Right lobe of liver (tissue), 4 donors: ENCODE results near the gene SHC3.

Source experiments
- CTCF ChIP-seq, 4 donors: fragments of 200-600 bp in 3 of 4; fragments of 450-650 bp in 1 of 4; IDR thresholded peaks; one replicate each; pipeline versions ENCODE4 v1.5.1 to v1.8.0; 2016 to 2022; ENCODE audit warnings: antibody characterized with exemption in 4 of 4, mild to moderate bottlenecking in 2 of 4
- POLR2A ChIP-seq: fragments of 450-650 bp; IDR thresholded peaks from one replicate; pipeline ENCODE4 v1.6.1; 2017; ENCODE audit warnings: antibody characterized with exemption, mild to moderate bottlenecking
- donor health status: DM: no; HTN: no; CAD: no.
- donor health status: DM: no; HTN: no; CAD: no.
- donor health status: DM: no; HTN: yes; CAD: no.

GRCh38 chr9:89009546-89009840 is 169.1 kb downstream of the SHC3 start:
- TF ChIP-seq CTCF (IDR thresholded peaks at IDR 0.05) (no peak), POLR2A (no peak)
